ENCODE measurements around the gene EHD1. TPM values are rescaled to one million over a fixed set of nuclear protein-coding genes. Genes with fewer than 3 reads are reported as not detected.
A peak's percentile ranks its signal among the peaks of the same experiment; 100 is the strongest.

EHD1 gene
- total and polyA plus RNA-seq, 4 donors = 14.4 to 122 (median 45.3) TPM

DNA sequence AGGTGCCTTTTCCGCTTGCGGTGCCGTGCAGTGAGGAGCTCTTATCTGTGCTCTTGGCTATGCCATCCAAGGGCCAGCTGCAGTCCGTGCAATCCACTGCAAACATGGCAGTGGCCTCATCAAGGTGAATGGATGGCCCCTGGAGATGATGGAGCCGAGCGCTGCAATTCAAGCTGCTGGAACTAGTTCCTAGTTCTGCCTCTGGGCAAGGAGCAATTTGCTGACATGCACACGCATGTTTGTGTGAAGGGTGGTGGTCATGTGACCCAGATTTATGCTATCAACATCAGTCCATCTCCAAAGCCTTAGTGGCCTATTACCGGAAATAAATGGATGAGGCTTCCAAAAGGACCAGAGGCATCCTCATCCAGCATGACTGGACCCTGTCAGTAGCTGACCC lies 3.1 kb upstream of the EHD1 start:
- Histone ChIP-seq H3K36me3 (ENCODE audit: control insufficient read depth in 1 of 2, insufficient read depth in 2 of 2, low read length in 1 of 2) (no peaks in the 10 kb centered on the region), H3K9me3 (ENCODE audit: control insufficient read depth, low read length) (no peaks in the 10 kb centered on the region), H3K4me1 (ENCODE audit: control insufficient read depth in 1 of 2, insufficient read depth in 2 of 2, low read length in 2 of 2) (no peaks in the 10 kb centered on the region), H3K27me3 (ENCODE audit: control insufficient read depth in 1 of 2, insufficient read depth in 2 of 2, low read length in 1 of 2) (peaks cover 0 to 2% of the 10 kb centered on the region in 2 donors), H3K4me3 (ENCODE audit: low read length in 2 of 2) (no peak overlapping the region), H3K27ac (ENCODE audit: low read depth in 1 of 2, low read length in 2 of 2) (peak overlapping the region; percentile 11 to 17)
- WGBS, 2 donors = 92 to 93% methylated on average over 8 of the region's 8 CpGs
- no peak for ATAC-seq (ENCODE audit: low FRiP score)
- intact Hi-C loops (cut with DNase I) = no loop called here
- DNase-seq = no peak

- H3K4me3 ChIP-seq (ENCODE audit: low read length in 2 of 2) = no peak overlapping the region
- ATAC-seq (ENCODE audit: low FRiP score) (no peak), DNase-seq (peak; percentile 58 to 69)
- intact Hi-C loops (cut with DNase I) = no loop called here
- 88% methylated on average over 14 of the region's 14 CpGs for WGBS, 2 donors
- no peaks in the 10 kb centered on the region for H3K4me1 ChIP-seq (ENCODE audit: control insufficient read depth in 1 of 2, insufficient read depth in 2 of 2, low read length in 2 of 2)
- peaks cover 0 to 2% of the 10 kb centered on the region in 2 donors for H3K27me3 ChIP-seq (ENCODE audit: control insufficient read depth in 1 of 2, insufficient read depth in 2 of 2, low read length in 1 of 2)
- no peaks in the 10 kb centered on the region for H3K9me3 ChIP-seq (ENCODE audit: control insufficient read depth, low read length)
- H3K36me3 ChIP-seq (ENCODE audit: control insufficient read depth in 1 of 2, insufficient read depth in 2 of 2, low read length in 1 of 2) = no peaks in the 10 kb centered on the region
- H3K27ac ChIP-seq (ENCODE audit: low read depth in 1 of 2, low read length in 2 of 2) = no peak overlapping the region
Measured at GRCh38 chr11:64880240-64881001, 2.0 kb upstream of the EHD1 start.

GRCh38 chr11:64879244-64879900 lies 951 bp upstream of the EHD1 start:
- DNase-seq (peak in 1 of 2 donors; percentile 67), ATAC-seq (ENCODE audit: low FRiP score) (no peak)
- intact Hi-C loops (cut with DNase I) = no loop called here
- peak overlapping the region in 1 of 2 donors; percentile 76 for H3K27ac ChIP-seq (ENCODE audit: low read depth in 1 of 2, low read length in 2 of 2)
- H3K4me1 ChIP-seq (ENCODE audit: control insufficient read depth in 1 of 2, insufficient read depth in 2 of 2, low read length in 2 of 2) = no peaks in the 10 kb centered on the region
- no peaks in the 10 kb centered on the region for H3K9me3 ChIP-seq (ENCODE audit: control insufficient read depth, low read length)
- WGBS, 2 donors = 28 to 31% methylated on average over 16 of the region's 16 CpGs
- H3K36me3 ChIP-seq (ENCODE audit: control insufficient read depth in 1 of 2, insufficient read depth in 2 of 2, low read length in 1 of 2) = no peaks in the 10 kb centered on the region
- peak overlapping the region in 1 of 2 donors; percentile 43 for H3K4me3 ChIP-seq (ENCODE audit: low read length in 2 of 2)
- H3K27me3 ChIP-seq (ENCODE audit: control insufficient read depth in 1 of 2, insufficient read depth in 2 of 2, low read length in 1 of 2) = peaks cover 0 to 2% of the 10 kb centered on the region in 2 donors

DNA sequence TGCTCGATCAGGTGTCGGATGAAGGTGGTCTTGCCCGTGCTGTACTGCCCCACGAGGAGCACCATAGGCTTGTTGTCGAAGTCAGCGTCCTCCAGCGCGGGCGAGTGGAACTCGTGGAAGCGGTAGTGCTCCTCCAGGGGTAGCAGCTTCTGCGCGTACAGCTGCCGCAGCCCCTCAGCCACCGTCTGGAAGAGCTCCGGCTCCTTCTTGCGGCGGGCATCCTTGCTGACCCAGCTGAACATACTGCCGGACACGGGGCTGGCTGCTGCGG lies 263 bp downstream of the EHD1 start:
- Histone ChIP-seq H3K27me3 (ENCODE audit: control insufficient read depth in 1 of 2, insufficient read depth in 2 of 2, low read length in 1 of 2) (peaks cover 0 to 2% of the 10 kb centered on the region in 2 donors), H3K36me3 (ENCODE audit: control insufficient read depth in 1 of 2, insufficient read depth in 2 of 2, low read length in 1 of 2) (peaks cover 0 to 3% of the 10 kb centered on the region in 2 donors), H3K9me3 (ENCODE audit: control insufficient read depth, low read length) (no peaks in the 10 kb centered on the region), H3K27ac (ENCODE audit: low read depth in 1 of 2, low read length in 2 of 2) (peak overlapping the region in 1 of 2 donors; percentile 74), H3K4me3 (ENCODE audit: low read length in 2 of 2) (peak overlapping the region; percentile 50 to 89), H3K4me1 (ENCODE audit: control insufficient read depth in 1 of 2, insufficient read depth in 2 of 2, low read length in 2 of 2) (no peaks in the 10 kb centered on the region)
- WGBS, 2 donors = 0 to 1% methylated on average over 18 to 21 of the region's 21 CpGs
- DNase-seq (no peak), ATAC-seq (ENCODE audit: low FRiP score) (peak; percentile 57)
- intact Hi-C loops (cut with DNase I) = no loop called here

DNA sequence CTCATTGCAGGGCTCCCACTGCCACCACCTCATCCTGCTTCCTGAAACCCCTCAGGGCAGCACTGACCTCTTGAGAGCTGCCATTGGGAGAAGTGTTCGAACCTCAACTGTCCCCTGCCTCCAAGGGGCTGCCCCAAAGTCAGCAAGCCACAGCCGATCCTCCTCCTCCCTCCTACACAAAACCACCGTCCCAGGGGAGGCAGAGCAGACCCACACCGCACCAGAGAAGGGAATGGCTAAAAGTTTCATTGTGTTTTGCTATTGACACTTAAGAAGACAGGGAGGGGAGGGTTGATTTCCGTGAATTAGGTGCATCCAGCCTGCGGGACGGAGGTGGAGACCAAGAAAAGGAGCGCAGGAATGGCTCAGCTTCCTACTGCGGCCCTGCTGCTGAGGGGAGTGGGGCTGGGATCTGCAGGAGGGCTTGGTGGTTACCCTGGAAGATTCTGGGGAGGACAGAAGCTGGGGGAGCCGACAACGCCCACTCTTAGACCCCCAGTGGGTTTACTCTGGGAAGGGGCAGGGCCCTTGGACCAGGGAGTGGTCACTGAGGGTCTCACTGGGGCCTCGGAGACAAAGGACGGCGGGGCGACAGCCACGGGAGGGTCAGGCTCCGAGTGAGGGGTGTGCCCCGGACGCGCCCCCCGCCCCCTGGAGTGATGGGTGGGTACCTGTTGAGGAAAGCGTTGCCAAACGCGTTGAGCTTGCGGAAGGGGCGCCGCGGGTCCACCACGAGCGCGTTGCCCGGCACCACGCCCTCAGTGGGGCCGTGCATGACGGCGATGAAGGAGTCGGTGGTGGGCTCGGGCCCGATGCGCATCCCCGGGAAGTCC lies 815 bp downstream of the EHD1 start:
- H3K27ac ChIP-seq (ENCODE audit: low read depth in 1 of 2, low read length in 2 of 2) = peak overlapping the region; percentile 64 to 74
- peaks cover 0 to 2% of the 10 kb centered on the region in 2 donors for H3K27me3 ChIP-seq (ENCODE audit: control insufficient read depth in 1 of 2, insufficient read depth in 2 of 2, low read length in 1 of 2)
- H3K9me3 ChIP-seq (ENCODE audit: control insufficient read depth, low read length) = no peaks in the 10 kb centered on the region
- peaks cover 0 to 5% of the 10 kb centered on the region in 2 donors for H3K36me3 ChIP-seq (ENCODE audit: control insufficient read depth in 1 of 2, insufficient read depth in 2 of 2, low read length in 1 of 2)
- peak; percentile 70 to 83 for DNase-seq
- intact Hi-C loops (cut with DNase I) = no loop called here
- ATAC-seq (ENCODE audit: low FRiP score) = peak; percentile 0
- no peaks in the 10 kb centered on the region for H3K4me1 ChIP-seq (ENCODE audit: control insufficient read depth in 1 of 2, insufficient read depth in 2 of 2, low read length in 2 of 2)
- H3K4me3 ChIP-seq (ENCODE audit: low read length in 2 of 2) = peak overlapping the region; percentile 50 to 89
- 0 to 1% methylated on average over 39 to 41 of the region's 41 CpGs for WGBS, 2 donors

- no peaks in the 10 kb centered on the region for H3K4me1 ChIP-seq (ENCODE audit: control insufficient read depth in 1 of 2, insufficient read depth in 2 of 2, low read length in 2 of 2)
- H3K9me3 ChIP-seq (ENCODE audit: control insufficient read depth, low read length) = no peaks in the 10 kb centered on the region
- H3K27me3 ChIP-seq (ENCODE audit: control insufficient read depth in 1 of 2, insufficient read depth in 2 of 2, low read length in 1 of 2) = peaks cover 0 to 2% of the 10 kb centered on the region in 2 donors
- WGBS, 2 donors = 2 to 5% methylated on average over 14 of the region's 14 CpGs
- no peak for ATAC-seq (ENCODE audit: low FRiP score)
- intact Hi-C loops (cut with DNase I) = no loop called here
- H3K27ac ChIP-seq (ENCODE audit: low read depth in 1 of 2, low read length in 2 of 2) = peak overlapping the region; percentile 1 to 74
- DNase-seq = peak in 1 of 2 donors; percentile 87
- H3K4me3 ChIP-seq (ENCODE audit: low read length in 2 of 2) = peak overlapping the region; percentile 50 to 89
- H3K36me3 ChIP-seq (ENCODE audit: control insufficient read depth in 1 of 2, insufficient read depth in 2 of 2, low read length in 1 of 2) = peaks cover 0 to 5% of the 10 kb centered on the region in 2 donors
Measured at GRCh38 chr11:64876835-64877341, 1.5 kb downstream of the EHD1 start.

DNA sequence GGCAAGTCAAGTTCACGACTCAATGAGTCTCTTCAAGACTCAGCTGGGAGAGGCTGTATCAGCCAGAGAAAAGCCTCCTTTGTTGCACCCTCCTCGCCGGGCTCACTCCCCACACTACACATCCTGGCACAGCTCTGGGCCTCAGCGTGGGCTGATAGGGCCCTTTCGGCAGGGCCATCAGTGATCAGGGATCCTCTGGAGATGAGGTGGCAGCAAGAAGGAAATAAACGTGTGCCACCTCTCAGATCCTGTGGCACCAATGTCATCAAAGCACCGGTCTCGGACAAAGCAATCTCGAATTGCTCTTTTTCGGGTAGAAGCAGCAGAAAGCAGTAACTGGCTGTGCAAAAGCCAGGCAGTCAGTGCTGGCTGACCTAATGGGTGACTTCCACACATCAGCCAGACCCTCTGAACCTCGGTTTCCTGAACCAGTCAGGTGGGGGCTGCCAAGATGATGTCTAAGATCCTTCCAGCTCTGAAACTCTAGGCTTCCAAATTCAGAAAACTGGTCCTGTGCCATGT lies 2.1 kb downstream of the EHD1 start:
- Histone ChIP-seq H3K27me3 (ENCODE audit: control insufficient read depth in 1 of 2, insufficient read depth in 2 of 2, low read length in 1 of 2) (peaks cover 0 to 2% of the 10 kb centered on the region in 2 donors), H3K9me3 (ENCODE audit: control insufficient read depth, low read length) (no peaks in the 10 kb centered on the region), H3K4me1 (ENCODE audit: control insufficient read depth in 1 of 2, insufficient read depth in 2 of 2, low read length in 2 of 2) (peaks cover 0 to 2% of the 10 kb centered on the region in 2 donors), H3K4me3 (ENCODE audit: low read length in 2 of 2) (peak overlapping the region; percentile 8 to 50), H3K27ac (ENCODE audit: low read depth in 1 of 2, low read length in 2 of 2) (peak overlapping the region; percentile 1 to 74), H3K36me3 (ENCODE audit: control insufficient read depth in 1 of 2, insufficient read depth in 2 of 2, low read length in 1 of 2) (peaks cover 0 to 7% of the 10 kb centered on the region in 2 donors)
- 2 to 3% methylated on average over 11 of the region's 11 CpGs for WGBS, 2 donors
- DNase-seq (peak in 1 of 2 donors; percentile 71), ATAC-seq (ENCODE audit: low FRiP score) (no peak)
- intact Hi-C loops (cut with DNase I) = no loop called here

Measured in aorta (tissue), 5 donors.